ENCODE data around the gene GID8.

Gene GID8

DNA sequence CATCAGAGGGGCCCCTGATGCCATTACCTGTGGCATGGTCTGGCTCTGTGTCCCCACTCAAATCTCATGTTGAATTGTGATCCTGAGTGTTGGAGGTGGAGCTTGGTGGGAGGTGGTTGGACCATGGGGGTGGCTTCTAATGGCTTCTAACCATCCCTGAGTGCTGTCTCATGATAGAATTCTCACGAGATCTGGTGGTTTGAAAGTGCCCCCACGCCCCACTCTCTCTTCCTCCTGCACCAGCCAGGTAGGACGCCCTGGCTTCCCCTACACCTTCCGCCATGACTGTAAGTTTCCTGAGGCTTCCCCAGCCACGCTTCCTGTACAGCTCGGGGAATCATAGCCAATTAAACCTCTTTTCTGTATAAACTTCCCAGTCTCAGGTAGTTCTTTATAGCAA lies 53.9 kb downstream of the GID8 start:
- no peak overlapping the region for H3K4me3 Mint-ChIP-seq
- no peak overlapping the region for H3K27ac Mint-ChIP-seq
- no peaks in the 10 kb centered on the region for H3K9me3 Mint-ChIP-seq
- no peaks in the 10 kb centered on the region for H3K4me1 Mint-ChIP-seq (ENCODE audit: low read depth)
- H3K27me3 Mint-ChIP-seq: peaks cover 32% of the 10 kb centered on the region
- H3K36me3 Mint-ChIP-seq (ENCODE audit: low read depth): no peaks in the 10 kb centered on the region
- DNase-seq: no peak

DNA sequence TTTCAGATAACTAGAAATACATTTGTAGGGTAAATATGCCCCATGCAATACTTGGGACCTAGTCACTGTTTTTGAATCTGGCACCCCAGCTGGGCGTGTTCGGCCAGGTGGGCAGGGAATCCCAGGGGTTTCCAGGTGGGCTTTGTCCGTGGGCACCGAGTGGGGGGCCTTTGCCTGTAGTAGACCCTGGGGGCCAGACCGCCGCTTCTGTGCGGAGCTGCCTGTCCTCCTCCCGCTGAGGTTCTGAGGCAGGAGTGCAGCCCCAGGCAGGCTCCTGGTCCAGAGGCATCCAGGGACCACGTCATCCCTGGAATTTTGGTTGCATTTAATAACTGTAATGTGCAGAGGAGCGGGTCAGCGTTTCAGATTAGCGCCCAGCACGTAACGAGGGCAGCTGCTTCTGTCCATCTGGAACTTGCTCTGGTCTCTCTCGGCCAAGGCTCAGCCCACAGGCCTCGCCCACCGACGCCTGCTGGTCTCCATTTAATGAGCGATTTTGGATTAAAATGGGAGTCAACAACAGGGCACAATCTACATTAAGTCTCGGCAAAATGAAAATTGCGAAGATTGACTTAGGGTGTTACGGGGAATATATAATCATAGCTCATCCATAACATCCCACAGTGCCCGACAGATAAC lies 56.0 kb downstream of the GID8 start:
- Mint-ChIP-seq H3K27me3 (peaks cover 38% of the 10 kb centered on the region), H3K27ac (no peak overlapping the region), H3K4me3 (no peak overlapping the region), H3K4me1 (ENCODE audit: low read depth) (no peaks in the 10 kb centered on the region), H3K36me3 (ENCODE audit: low read depth) (no peaks in the 10 kb centered on the region), H3K9me3 (no peaks in the 10 kb centered on the region)
- no peak for DNase-seq

DNA sequence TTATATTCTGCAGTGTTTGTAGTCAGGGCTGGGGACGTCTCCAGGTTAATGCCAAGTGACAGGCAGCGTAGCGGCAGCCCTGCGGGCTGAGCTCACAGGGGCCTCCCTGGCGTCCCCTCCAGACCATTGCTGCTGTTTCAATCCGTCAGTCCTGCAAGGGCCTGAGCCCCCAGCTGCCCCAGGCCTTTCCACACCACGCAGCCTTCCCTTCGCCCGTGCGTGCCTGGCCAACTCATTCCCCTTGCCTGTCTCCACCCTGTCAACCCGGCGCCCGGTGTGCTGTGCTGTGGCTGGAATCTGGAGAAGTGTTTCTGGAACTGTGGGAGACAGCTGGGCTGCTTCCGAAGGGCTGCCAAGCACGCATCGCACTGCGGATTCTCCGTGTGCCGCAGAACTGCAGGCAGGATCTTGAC lies 56.9 kb downstream of the GID8 start:
- no peaks in the 10 kb centered on the region for H3K4me1 Mint-ChIP-seq (ENCODE audit: low read depth)
- no peak for DNase-seq
- no peak overlapping the region for H3K4me3 Mint-ChIP-seq
- H3K27me3 Mint-ChIP-seq: peaks cover 47% of the 10 kb centered on the region
- no peaks in the 10 kb centered on the region for H3K36me3 Mint-ChIP-seq (ENCODE audit: low read depth)
- no peaks in the 10 kb centered on the region for H3K9me3 Mint-ChIP-seq
- H3K27ac Mint-ChIP-seq: no peak overlapping the region

DNA sequence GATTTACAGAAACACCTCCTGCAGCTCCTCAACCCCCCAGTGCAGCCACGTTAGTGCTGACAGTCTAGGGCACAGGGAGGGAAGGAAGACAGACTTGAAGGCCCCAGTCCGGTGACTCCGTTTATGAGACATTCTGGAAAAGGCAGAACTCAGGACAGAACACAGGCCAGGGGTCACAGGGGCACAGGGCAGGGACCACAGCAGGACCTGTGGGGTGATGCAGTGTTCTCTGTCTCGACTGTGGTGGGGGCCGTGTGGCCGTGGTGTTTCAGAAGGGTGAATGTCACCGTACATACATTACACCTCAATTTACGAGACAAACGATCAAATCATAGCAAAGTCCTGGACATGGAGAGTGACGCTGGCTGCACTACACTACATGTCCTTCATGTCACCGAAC lies 57.5 kb downstream of the GID8 start:
- no peaks in the 10 kb centered on the region for H3K36me3 Mint-ChIP-seq (ENCODE audit: low read depth)

DNA sequence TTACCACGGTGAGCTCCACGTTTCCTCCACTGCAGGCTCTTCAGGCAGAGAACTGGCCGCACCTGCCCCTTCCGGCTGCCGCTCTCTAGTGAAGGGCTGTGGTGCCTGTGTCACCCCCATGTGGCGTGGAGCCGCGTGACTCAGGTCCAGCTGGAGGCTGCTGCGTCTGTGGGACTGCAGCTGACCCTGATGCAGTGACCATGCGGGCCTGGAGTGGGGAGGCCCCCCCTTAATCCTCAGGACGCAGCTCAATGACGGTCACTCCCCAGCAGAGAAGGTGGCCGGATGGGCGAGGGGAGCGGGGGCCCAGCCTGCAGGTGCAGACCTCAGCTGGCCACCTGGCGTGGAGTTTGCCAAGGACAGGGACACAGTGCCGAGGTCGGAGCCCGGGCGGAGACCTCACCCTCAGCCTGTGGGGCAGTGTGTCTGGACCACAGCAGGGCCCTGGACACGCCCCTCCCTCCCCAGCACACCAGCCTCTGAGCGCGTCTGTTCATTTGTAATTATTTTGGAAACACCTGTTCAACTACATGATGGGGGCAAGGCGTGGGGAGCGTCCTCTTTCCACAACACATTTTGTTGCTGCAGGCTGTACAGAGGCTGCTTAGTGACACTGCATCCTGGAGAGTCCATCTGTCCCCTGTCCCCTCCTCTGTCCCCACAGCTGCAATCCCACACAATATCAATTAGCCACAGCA lies 58.1 kb downstream of the GID8 start:
- H3K4me3 Mint-ChIP-seq: no peak overlapping the region
- no peaks in the 10 kb centered on the region for H3K9me3 Mint-ChIP-seq
- no peaks in the 10 kb centered on the region for H3K4me1 Mint-ChIP-seq (ENCODE audit: low read depth)
- peaks cover 55% of the 10 kb centered on the region for H3K27me3 Mint-ChIP-seq
- no peak for DNase-seq
- H3K27ac Mint-ChIP-seq: no peak overlapping the region
- H3K36me3 Mint-ChIP-seq (ENCODE audit: low read depth): no peaks in the 10 kb centered on the region

More for the DNA sequence above, 57.5 kb downstream of the GID8 start:
- Mint-ChIP-seq H3K9me3 (no peaks in the 10 kb centered on the region), H3K4me3 (no peak overlapping the region), H3K4me1 (ENCODE audit: low read depth) (no peaks in the 10 kb centered on the region), H3K27me3 (peaks cover 53% of the 10 kb centered on the region), H3K27ac (no peak overlapping the region)
- DNase-seq: no peak

DNA sequence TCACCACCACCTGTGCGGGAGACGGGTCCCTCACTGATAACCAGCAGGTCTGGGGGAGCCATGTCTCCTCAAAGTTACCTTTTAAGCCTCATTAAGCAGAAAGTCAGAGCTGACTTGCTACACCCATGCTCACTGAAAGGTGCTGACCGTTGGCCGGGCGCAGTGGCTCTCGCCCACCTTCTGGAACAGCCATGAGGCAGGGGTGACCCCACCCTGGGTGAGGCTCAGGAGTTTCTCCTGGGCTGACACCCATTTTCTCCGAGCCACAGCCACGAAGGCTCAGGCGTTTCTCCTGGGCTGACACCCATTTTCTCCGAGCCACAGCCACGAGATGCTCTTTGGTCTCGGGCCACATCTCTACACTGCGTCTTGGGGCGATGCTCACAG lies 58.6 kb downstream of the GID8 start:
- no peak for DNase-seq
- no peaks in the 10 kb centered on the region for H3K9me3 Mint-ChIP-seq
- H3K27me3 Mint-ChIP-seq: peaks cover 56% of the 10 kb centered on the region
- no peaks in the 10 kb centered on the region for H3K36me3 Mint-ChIP-seq (ENCODE audit: low read depth)
- H3K4me1 Mint-ChIP-seq (ENCODE audit: low read depth): no peaks in the 10 kb centered on the region
- H3K27ac Mint-ChIP-seq: no peak overlapping the region
- no peak overlapping the region for H3K4me3 Mint-ChIP-seq

DNA sequence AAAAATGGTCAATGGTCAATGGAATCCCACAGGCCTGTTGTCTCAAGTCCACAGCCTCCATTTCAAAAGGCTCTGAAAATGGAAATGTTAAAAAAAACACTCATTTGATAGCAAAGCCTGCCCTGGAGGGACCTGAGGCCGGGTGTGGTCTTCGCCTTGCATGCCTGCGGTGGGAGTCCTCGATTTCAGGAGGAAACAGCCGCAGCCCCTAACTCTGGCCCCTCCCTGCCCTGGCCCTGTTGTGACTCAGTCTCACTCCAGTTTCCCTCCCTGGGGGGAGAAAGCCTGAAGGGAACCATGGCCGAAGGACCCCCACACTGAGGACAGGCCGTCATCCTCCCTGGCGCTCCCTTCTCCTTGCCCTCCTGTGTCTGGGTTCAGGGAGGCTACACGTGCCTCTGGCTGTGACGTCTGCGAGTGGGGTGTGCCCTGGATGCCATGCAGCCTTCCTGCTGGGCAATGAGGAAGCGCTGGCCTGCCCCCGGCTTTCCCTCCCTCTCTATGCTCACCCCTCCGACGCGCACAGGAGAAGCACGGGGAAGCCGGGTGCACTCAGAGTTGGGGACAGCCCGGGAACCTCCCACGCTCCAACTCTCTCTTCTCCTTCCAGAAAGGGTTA lies 59.6 kb downstream of the GID8 start:
- Mint-ChIP-seq H3K27ac (no peak overlapping the region), H3K9me3 (no peaks in the 10 kb centered on the region), H3K4me3 (no peak overlapping the region), H3K27me3 (peaks cover 59% of the 10 kb centered on the region), H3K4me1 (ENCODE audit: low read depth) (no peaks in the 10 kb centered on the region), H3K36me3 (ENCODE audit: low read depth) (no peaks in the 10 kb centered on the region)
- no peak for DNase-seq

Data from activated T-cell treated with anti-CD3 and anti-CD28 coated beads, Interleukin-2, amount 50 U/mL, for 24 hours (primary cell).